Measurements from ENCODE around the gene BCAP31. TPM values are rescaled to one million over a fixed set of nuclear protein-coding genes. Genes with fewer than 3 reads are reported as not detected.

The BCAP31 gene
- total RNA-seq, 1 experiment from 2014 or later: 176 TPM

DNA sequence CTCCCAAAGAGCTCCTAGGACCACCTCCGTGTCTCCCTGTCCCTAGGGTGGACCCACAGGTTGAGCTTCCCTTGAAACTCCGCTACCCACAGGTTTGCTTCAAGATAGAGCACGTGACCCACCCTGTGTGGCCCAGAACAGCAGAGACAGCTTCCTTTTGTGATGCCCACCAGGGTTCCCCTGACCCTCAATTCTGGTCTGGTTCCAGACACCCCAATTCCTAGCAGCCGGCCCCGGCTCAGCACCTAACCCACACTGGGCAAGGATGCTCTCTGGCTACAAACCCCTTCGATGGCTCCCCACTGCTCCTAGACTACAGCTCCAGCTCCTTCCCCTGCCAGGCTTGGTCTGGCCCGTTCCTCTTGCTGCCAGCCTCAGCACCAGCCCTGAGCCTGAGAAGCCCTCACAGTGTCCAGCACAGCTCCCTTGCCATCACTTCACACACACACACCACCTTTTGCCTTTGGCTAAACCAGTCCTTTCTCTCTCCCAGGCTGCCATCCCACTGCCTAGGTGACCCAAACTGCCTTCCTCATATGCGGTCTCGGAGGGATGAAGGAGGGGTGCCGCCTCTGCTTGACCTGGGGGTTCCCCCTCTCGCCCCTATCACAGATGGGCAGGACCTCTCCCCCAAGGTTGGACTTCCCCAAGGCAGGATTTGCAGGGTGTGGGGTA is 56.8 kb downstream of the BCAP31 start:
- H3K36me3 ChIP-seq (replicated peaks; ENCODE audit: control insufficient read depth, insufficient read depth, low read length): no peaks in the 10 kb centered on the region
- no peak overlapping the region; the same call in 1 of the 2 replicates for H3K4me3 ChIP-seq (ENCODE audit: insufficient read depth, low read depth, low read length)

DNA sequence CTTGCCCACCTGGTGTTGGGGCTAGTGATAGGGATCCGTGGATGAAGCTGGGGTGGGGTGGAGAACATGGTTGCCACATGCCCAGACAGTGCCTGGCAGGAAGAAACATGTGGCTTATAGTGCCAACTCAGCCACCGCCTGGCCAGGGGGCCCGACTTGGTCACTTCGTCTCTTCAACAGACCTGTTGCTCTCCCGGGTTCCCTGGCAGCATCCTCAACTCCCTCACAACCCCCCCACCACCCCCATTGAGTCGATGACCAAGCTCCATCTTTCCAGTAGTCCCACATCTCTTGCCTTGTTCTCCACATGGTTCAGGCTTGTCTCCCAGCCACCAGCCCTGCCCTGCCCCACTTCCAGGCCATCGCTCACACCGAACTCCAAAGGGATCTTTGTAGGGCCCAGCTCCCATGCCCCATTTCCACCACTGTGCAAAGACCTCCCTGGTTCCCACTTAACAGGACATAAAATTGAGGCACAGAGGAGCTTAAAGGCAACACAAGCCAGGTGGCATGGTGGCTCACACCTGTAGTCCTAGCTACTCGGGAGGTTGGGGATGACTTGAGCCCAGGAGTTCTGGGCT is 58.4 kb downstream of the BCAP31 start:
- no peaks in the 10 kb centered on the region for H3K36me3 ChIP-seq (replicated peaks; ENCODE audit: control insufficient read depth, insufficient read depth, low read length)
- DNase-seq: no peak

More for the DNA sequence above, 56.8 kb downstream of the BCAP31 start:
- H3K27me3 ChIP-seq (ENCODE audit: control insufficient read depth, insufficient read depth, low read length): peaks cover 2% of the 10 kb centered on the region; the same call in 1 of the 2 replicates
- peak; percentile 19 for DNase-seq

DNA sequence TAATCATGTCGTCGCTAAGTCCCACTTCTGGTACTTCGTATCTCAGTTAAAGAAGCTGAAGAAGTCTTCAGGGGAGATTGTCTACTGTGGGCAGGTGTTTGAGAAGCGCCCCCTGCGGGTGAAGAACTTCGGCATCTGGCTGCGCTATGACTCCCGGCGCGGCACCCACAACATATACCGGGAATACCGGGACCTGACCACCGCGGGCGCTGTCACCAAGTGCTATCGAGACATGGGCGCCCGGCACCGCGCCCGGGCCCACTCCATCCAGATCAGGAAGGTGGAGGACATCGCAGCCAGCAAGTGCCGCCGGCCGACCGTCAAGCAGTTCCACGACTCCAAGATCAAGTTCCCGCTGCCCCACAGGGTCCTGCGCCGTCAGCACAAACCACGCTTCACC is 61.9 kb downstream of the BCAP31 start:
- DNase-seq: peak; percentile 57
- H3K4me3 ChIP-seq (ENCODE audit: insufficient read depth, low read depth, low read length): no peak overlapping the region
- H3K36me3 ChIP-seq (replicated peaks; ENCODE audit: control insufficient read depth, insufficient read depth, low read length): no peaks in the 10 kb centered on the region
- peaks cover 2% of the 10 kb centered on the region; the same call in 1 of the 2 replicates for H3K27me3 ChIP-seq (ENCODE audit: control insufficient read depth, insufficient read depth, low read length)

More for the DNA sequence above, 58.4 kb downstream of the BCAP31 start:
- Histone ChIP-seq H3K27me3 (ENCODE audit: control insufficient read depth, insufficient read depth, low read length) (peaks cover 2% of the 10 kb centered on the region; the same call in 1 of the 2 replicates), H3K4me3 (ENCODE audit: insufficient read depth, low read depth, low read length) (no peak overlapping the region)

DNA sequence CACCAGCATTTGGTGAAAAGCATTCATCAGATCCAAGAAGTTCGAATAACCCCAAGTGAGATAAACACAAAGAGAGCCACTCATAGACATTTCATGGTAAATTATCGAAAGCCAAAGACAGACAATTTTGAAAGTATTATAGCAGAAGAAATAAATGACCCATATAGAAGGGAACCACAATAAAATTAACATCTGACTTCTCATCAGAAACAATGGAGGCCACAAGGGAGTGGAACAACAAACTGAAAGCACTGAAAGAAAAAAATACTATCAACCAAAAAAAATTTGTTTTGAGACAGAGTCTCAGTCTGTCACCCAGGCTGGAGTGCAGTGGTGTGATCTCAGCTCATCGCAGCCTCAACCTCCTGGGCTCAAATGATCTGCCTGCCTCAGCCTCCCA is 64.9 kb downstream of the BCAP31 start:
- Histone ChIP-seq H3K27me3 (ENCODE audit: control insufficient read depth, insufficient read depth, low read length) (no peaks in the 10 kb centered on the region), H3K4me3 (ENCODE audit: insufficient read depth, low read depth, low read length) (no peak overlapping the region), H3K36me3 (replicated peaks; ENCODE audit: control insufficient read depth, insufficient read depth, low read length) (no peaks in the 10 kb centered on the region)
- DNase-seq: no peak

DNA sequence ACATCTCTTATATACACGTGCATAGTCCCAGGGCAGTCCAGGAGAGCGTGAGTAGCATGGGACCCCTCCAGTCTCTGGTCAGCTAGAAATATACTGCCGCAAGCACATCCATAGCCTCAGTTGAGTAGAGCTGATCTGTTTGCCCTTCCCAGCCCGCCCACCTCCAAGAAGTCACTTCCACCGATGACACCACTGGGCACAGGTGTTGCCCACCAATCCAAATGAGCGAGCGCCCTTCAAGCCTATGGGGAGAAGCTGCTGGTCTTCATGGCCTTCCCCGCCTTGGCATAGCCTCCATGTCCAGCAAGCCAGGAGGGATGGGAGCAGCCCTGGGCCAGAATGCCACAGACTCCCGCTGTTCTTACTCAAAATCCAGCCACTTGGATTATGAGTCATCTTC is 67.0 kb downstream of the BCAP31 start:
- no peaks in the 10 kb centered on the region for H3K36me3 ChIP-seq (replicated peaks; ENCODE audit: control insufficient read depth, insufficient read depth, low read length)
- no peak for DNase-seq
- no peaks in the 10 kb centered on the region for H3K27me3 ChIP-seq (ENCODE audit: control insufficient read depth, insufficient read depth, low read length)
- no peak overlapping the region for H3K4me3 ChIP-seq (ENCODE audit: insufficient read depth, low read depth, low read length)

DNA sequence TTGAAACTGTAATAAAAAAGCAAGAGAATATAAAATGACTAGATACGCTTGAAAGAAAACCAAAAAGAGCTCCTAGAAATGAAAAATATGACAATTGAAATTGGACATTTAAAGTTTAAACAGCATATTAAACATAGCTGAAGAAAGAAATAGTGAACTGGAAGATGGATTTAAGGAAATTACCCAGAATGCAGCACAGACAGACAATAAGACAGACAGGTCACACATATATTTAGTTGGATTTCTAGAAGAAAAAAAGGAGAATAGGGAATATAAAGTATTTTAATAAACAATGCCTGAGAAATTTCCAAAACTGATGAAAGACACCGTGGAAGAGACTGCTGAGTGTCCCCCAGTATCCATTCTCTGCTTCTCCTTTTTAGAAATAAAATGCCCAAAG is 70.6 kb downstream of the BCAP31 start:
- Histone ChIP-seq H3K27me3 (ENCODE audit: control insufficient read depth, insufficient read depth, low read length) (peaks cover 9% of the 10 kb centered on the region), H3K4me3 (ENCODE audit: insufficient read depth, low read depth, low read length) (no peak overlapping the region), H3K36me3 (replicated peaks; ENCODE audit: control insufficient read depth, insufficient read depth, low read length) (no peaks in the 10 kb centered on the region)
- no peak for DNase-seq

DNA sequence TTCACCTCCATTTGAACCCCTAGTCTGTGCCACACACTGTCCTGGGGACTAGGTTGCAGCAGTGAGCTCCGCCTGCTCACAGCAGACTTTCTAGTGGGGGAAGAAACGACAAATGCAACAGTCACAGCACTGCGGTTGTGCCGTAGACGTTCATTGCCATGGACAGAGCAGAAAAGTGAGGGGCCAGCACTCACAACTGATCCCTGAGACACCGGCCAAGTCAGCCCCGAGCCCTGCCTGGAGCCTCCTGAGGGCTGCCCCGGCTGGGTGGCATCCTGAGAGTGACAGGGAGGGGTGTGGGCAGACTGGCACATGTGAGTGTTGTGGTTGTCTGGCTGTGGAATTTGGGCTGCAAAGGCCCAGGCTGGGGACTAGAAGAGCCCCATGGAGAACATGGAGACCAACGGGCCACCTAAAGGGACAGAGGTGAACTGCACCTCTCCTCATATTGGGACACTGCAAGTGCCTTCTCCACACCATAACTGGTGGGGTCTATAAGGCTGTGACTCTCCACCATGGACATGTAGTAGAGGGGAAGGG is 72.6 kb downstream of the BCAP31 start:
- peaks cover 26% of the 10 kb centered on the region for H3K27me3 ChIP-seq (ENCODE audit: control insufficient read depth, insufficient read depth, low read length)
- H3K4me3 ChIP-seq (ENCODE audit: insufficient read depth, low read depth, low read length): no peak overlapping the region
- no peaks in the 10 kb centered on the region for H3K36me3 ChIP-seq (replicated peaks; ENCODE audit: control insufficient read depth, insufficient read depth, low read length)
- peak; percentile 70 for DNase-seq

DNA sequence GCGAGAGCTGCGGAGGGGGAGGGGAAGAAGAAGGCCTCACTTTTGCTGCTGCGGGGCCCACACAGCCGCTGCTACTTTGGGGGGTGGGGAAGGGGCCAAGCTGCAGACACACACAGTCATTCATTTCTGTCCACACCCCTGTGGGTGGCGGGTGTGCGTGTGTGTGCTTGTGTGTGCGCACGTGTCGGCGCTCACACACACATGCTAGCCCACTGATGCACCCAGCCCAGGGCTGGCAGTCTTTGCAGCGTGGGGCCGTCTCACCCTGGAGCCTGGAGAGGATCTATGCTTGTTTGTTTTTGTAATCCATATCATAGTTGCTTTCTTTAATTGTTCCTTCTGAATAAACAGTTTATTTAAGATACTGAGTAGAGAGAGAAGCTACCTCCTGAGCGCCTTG is 73.2 kb downstream of the BCAP31 start:
- no peaks in the 10 kb centered on the region for H3K36me3 ChIP-seq (replicated peaks; ENCODE audit: control insufficient read depth, insufficient read depth, low read length)
- H3K4me3 ChIP-seq (ENCODE audit: insufficient read depth, low read depth, low read length): no peak overlapping the region
- DNase-seq: peak; percentile 32
- peaks cover 32% of the 10 kb centered on the region for H3K27me3 ChIP-seq (ENCODE audit: control insufficient read depth, insufficient read depth, low read length)

Other genes with a start within 250 kb of the BCAP31 start
- 0.83 and 1.1 TPM in 2 replicates for gene BGN, start 229.4 kb downstream of the BCAP31 start, total RNA-seq (2014; rRNA removed; shearing (Covaris generic))
- not detected in 2 replicates for gene ATP2B3, start 206.7 kb downstream of the BCAP31 start, total RNA-seq (2014; rRNA removed; shearing (Covaris generic))
- 27.0 and 30.4 TPM in 2 replicates for gene CCNQ, start 125.2 kb downstream of the BCAP31 start, total RNA-seq (2014; rRNA removed; shearing (Covaris generic))
- gene DUSP9, start 77.2 kb downstream of the BCAP31 start, total RNA-seq (2014; rRNA removed; shearing (Covaris generic)): 2.3 and 3.3 TPM in 2 replicates
- 1.7 and 5.5 TPM in 2 replicates for gene PNCK, start 50.6 kb downstream of the BCAP31 start, total RNA-seq (2014; rRNA removed; shearing (Covaris generic))
- 29.4 and 40.2 TPM in 2 replicates for gene SLC6A8, start 36.5 kb downstream of the BCAP31 start, total RNA-seq (2014; rRNA removed; shearing (Covaris generic))
- 12.2 and 17.1 TPM in 2 replicates for gene ABCD1, start 469 bp upstream of the BCAP31 start, total RNA-seq (2014; rRNA removed; shearing (Covaris generic))
- gene PLXNB3, start 39.9 kb upstream of the BCAP31 start, total RNA-seq (2014; rRNA removed; shearing (Covaris generic)): 0.07 TPM in 1 of 2 replicates, not detected in the other
- gene SRPK3, start 56.7 kb upstream of the BCAP31 start, total RNA-seq (2014; rRNA removed; shearing (Covaris generic)): not detected in 2 replicates
- gene IDH3G, start 70.0 kb upstream of the BCAP31 start, total RNA-seq (2014; rRNA removed; shearing (Covaris generic)): 63.3 and 76.2 TPM in 2 replicates
- gene SSR4, start 70.3 kb upstream of the BCAP31 start, total RNA-seq (2014; rRNA removed; shearing (Covaris generic)): 148 and 198 TPM in 2 replicates
- gene PDZD4, start 106.2 kb upstream of the BCAP31 start, total RNA-seq (2014; rRNA removed; shearing (Covaris generic)): 73.0 and 76.3 TPM in 2 replicates
- 9.9 and 17.0 TPM in 2 replicates for gene L1CAM, start 161.8 kb upstream of the BCAP31 start, total RNA-seq (2014; rRNA removed; shearing (Covaris generic))
- not detected in 2 replicates for gene AVPR2, start 180.3 kb upstream of the BCAP31 start, total RNA-seq (2014; rRNA removed; shearing (Covaris generic))
- 39.4 and 51.3 TPM in 2 replicates for gene ARHGAP4, start 201.9 kb upstream of the BCAP31 start, total RNA-seq (2014; rRNA removed; shearing (Covaris generic))
- 86.7 and 97.4 TPM in 2 replicates for gene NAA10, start 210.7 kb upstream of the BCAP31 start, total RNA-seq (2014; rRNA removed; shearing (Covaris generic))
- 17.9 and 18.3 TPM in 2 replicates for gene RENBP, start 220.3 kb upstream of the BCAP31 start, total RNA-seq (2014; rRNA removed; shearing (Covaris generic))
- 64.9 and 70.0 TPM in 2 replicates for gene HCFC1, start 247.4 kb upstream of the BCAP31 start, total RNA-seq (2014; rRNA removed; shearing (Covaris generic))
- gene TMEM187, start 248.4 kb upstream of the BCAP31 start, total RNA-seq (2014; rRNA removed; shearing (Covaris generic)): 8.8 and 9.5 TPM in 2 replicates